HCT116 (cell line): Measurements from ENCODE around the gene LRPPRC.

ENCODE experiments used
- CTCF ChIP-seq, 3 experiments: fragments of 200-600 bp in 1 of 3; sonication (generic) in 1 of 3; IDR thresholded peaks in 2 of 3; conservative IDR thresholded peaks in 1 of 3; 2 replicates each; pipeline ENCODE4 v1.5.1; 2012 to 2017; ENCODE audit warnings: low read depth in 2 of 3, low read length in 2 of 3, antibody characterized with exemption in 1 of 3, borderline replicate concordance in 1 of 3, control low read depth in 1 of 3, mild to moderate bottlenecking in 1 of 3, mixed read lengths in 1 of 3, mixed run types in 1 of 3, moderate library complexity in 1 of 3; ENCODE audit not compliant: insufficient read depth in 1 of 3
- EZH2 ChIP-seq: fragments of 200-600 bp; sonication (generic); IDR thresholded peaks from 2 replicates; pipeline ENCODE4 v1.6.1; 2017; ENCODE audit warnings: antibody characterized with exemption, mixed run types
- RAD21 ChIP-seq: IDR thresholded peaks from 2 replicates; pipeline ENCODE4 v1.6.1; 2012; ENCODE audit warnings: low read depth, mild to moderate bottlenecking
- SP1 ChIP-seq: IDR thresholded peaks from 2 replicates; pipeline ENCODE4 v1.6.1; 2012; ENCODE audit warnings: low read depth
- TF ChIP-seq, protein P1 (sequence below): IDR thresholded peaks from 2 replicates; pipeline ENCODE4 v1.6.1; 2012

- TF ChIP-seq EZH2 (no peak), CTCF (IDR thresholded peaks at IDR 0.05 in 2 of 3, conservative IDR thresholded peaks at IDR 0.05 in 1 of 3; ENCODE audit: borderline replicate concordance in 1 of 3, insufficient read depth in 1 of 3, low read depth in 2 of 3, low read length in 2 of 3) (no peak), RAD21 (no peak), SP1 (no peak)
- TF ChIP-seq, protein P1, sequence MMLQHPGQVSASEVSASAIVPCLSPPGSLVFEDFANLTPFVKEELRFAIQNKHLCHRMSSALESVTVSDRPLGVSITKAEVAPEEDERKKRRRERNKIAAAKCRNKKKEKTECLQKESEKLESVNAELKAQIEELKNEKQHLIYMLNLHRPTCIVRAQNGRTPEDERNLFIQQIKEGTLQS = no peak
These were observed 152.9 kb downstream of the LRPPRC start for GRCh38 chr2:43842866-43843226.
